Mesenchymal stem cell (in vitro differentiated cells and primary cell): ENCODE data around the gene HCFC1R1. TPM values are rescaled to one million over a fixed set of nuclear protein-coding genes. Genes with fewer than 3 reads are reported as not detected.

Source experiments
- small RNA-seq: library from polyadenylated mRNA; stranded (forward); fragments of <200 nt; extraction: miRNeasy Mini kit (QIAGEN cat#:217004); gene quantifications from one replicate; pipeline ENCODE3, GENCODE V24; 2013; ENCODE audit warnings: low read depth

Gene HCFC1R1

Small RNA genes lying within 50 kb of the gene (small RNA-seq; reads per million reads assigned to genes)
- not detected for gene LINC00514
